Osteoblast (primary cell): Measurements from ENCODE around the gene ENDOG. TPM values are rescaled to one million over a fixed set of nuclear protein-coding genes. Genes with fewer than 3 reads are reported as not detected.
A peak's percentile ranks its signal among the peaks of the same experiment; 100 is the strongest.
"Not testable (repeated sequence)": the region's sequence is repeated elsewhere in the genome, so short reads cannot be mapped to it uniquely, and the experiment has no call there.

Source experiments
- DNase-seq: peaks from one replicate; pipeline ENCODE4 v3.0.0; 2011; ENCODE audit warnings: low spot score, mixed read lengths; ENCODE audit not compliant: insufficient read length; ENCODE audit errors: missing footprints
- H2AFZ ChIP-seq: 2 replicates; pipeline ENCODE4 v1.6.0; 2011; ENCODE audit warnings: mild to moderate bottlenecking, low read length
- H3K27ac ChIP-seq: 2 replicates; pipeline ENCODE4 v1.5.1; 2011; ENCODE audit warnings: mild to moderate bottlenecking, low read depth, low read length, moderate library complexity
- H3K27me3 ChIP-seq: 2 replicates; pipeline ENCODE4 v1.6.0; 2012; ENCODE audit warnings: mild to moderate bottlenecking, control low read depth, inconsistent platforms, low read length, moderate library complexity; ENCODE audit not compliant: insufficient read depth
- H3K36me3 ChIP-seq: 2 replicates; pipeline ENCODE4 v1.5.1; 2011; ENCODE audit warnings: mild to moderate bottlenecking, low read length, control low read depth, moderate library complexity; ENCODE audit not compliant: insufficient read depth
- H3K4me1 ChIP-seq: 2 replicates; pipeline ENCODE4 v1.5.1; 2011; ENCODE audit warnings: mild to moderate bottlenecking, low read length, control low read depth, moderate library complexity; ENCODE audit not compliant: insufficient read depth
- H3K4me2 ChIP-seq: 2 replicates; pipeline ENCODE4 v1.6.0; 2011; ENCODE audit warnings: mild to moderate bottlenecking, low read length; ENCODE audit not compliant: insufficient read depth
- H3K4me3 ChIP-seq: fragments of 200-600 bp; sonication (generic); 3 replicates; pipeline ENCODE4 v1.5.1; 2012; ENCODE audit warnings: mild to moderate bottlenecking, low read length, inconsistent platforms; ENCODE audit not compliant: insufficient read depth
- H3K79me2 ChIP-seq: 2 replicates; pipeline ENCODE4 v1.6.0; 2012; ENCODE audit warnings: mild to moderate bottlenecking, low read length, control low read depth, inconsistent platforms; ENCODE audit not compliant: insufficient read depth
- H3K9me3 ChIP-seq: 2 replicates; pipeline ENCODE4 v1.5.1; 2011; ENCODE audit warnings: low read depth, low read length, control low read depth
- H4K20me1 ChIP-seq: 2 replicates; pipeline ENCODE4 v1.6.0; 2012; ENCODE audit warnings: mild to moderate bottlenecking, low read length, control low read depth; ENCODE audit not compliant: insufficient read depth
- total RNA-seq: library from RNA; depleted of rRNA; stranded (reverse); fragments of >200 nt; gene quantifications from 2 replicates; pipeline ENCODE4 v1.2.3, GENCODE V29; 2012
- TF ChIP-seq, protein P1 (sequence below): IDR thresholded peaks from 2 replicates; pipeline ENCODE4 v1.5.1; 2011; ENCODE audit warnings: mild to moderate bottlenecking, low read depth, low read length, moderate library complexity; ENCODE audit errors: extremely low read depth

Gene ENDOG
- total RNA-seq, 1 donor, result 17.4 TPM

DNA sequence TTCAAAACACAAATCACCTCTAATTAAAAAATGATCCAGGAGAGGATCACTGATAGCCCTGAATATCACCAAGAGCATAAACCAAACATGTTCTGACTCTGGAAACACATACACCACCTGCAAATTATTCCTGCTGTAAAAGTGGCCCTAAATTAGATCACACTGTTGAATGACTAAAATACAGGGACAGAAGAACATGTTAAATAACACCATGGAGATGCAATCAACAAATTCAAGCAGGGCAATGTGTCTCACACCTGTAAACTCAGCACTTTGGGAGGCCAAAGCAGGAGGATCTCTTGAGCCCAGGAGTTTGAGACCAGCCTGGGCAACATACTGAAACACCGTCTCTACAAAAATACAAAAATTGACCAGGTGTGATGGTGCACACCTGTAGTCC lies 29.5 kb downstream of the ENDOG start:
- no peak for DNase-seq
- Histone ChIP-seq H3K4me3 (no peak overlapping the region), H3K4me1 (no peaks in the 10 kb centered on the region), H2AFZ (no peak overlapping the region), H3K27me3 (no peaks in the 10 kb centered on the region), H3K27ac (no peak overlapping the region), H3K4me2 (no peak overlapping the region), H4K20me1 (no peaks in the 10 kb centered on the region), H3K36me3 (no peaks in the 10 kb centered on the region), H3K79me2 (no peaks in the 10 kb centered on the region), H3K9me3 (peaks cover 3% of the 10 kb centered on the region)
- TF ChIP-seq, protein P1, sequence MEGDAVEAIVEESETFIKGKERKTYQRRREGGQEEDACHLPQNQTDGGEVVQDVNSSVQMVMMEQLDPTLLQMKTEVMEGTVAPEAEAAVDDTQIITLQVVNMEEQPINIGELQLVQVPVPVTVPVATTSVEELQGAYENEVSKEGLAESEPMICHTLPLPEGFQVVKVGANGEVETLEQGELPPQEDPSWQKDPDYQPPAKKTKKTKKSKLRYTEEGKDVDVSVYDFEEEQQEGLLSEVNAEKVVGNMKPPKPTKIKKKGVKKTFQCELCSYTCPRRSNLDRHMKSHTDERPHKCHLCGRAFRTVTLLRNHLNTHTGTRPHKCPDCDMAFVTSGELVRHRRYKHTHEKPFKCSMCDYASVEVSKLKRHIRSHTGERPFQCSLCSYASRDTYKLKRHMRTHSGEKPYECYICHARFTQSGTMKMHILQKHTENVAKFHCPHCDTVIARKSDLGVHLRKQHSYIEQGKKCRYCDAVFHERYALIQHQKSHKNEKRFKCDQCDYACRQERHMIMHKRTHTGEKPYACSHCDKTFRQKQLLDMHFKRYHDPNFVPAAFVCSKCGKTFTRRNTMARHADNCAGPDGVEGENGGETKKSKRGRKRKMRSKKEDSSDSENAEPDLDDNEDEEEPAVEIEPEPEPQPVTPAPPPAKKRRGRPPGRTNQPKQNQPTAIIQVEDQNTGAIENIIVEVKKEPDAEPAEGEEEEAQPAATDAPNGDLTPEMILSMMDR, result no peak

DNA sequence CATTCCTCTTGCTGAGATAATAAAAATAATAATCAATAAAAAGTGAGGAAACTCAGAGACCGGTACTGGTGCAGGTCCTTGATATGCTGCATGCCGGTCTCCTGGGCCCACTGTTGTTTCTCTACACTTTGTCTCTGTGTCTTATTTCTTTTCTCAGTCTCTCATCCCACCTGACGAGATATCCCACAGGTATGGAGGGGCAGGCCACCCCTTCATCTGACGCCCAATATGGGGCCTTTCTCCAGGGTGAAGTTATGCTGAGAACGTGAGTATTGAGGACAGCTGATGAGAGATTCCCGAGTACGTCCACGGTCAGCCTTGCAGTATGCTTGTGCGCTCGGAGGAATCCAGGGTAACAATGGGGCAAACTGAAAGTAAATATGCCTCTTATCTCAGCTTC lies 32.7 kb downstream of the ENDOG start:
- H3K27me3 ChIP-seq, H4K20me1 ChIP-seq, H2AFZ ChIP-seq, H3K79me2 ChIP-seq, H3K4me2 ChIP-seq, H3K36me3 ChIP-seq, H3K27ac ChIP-seq, H3K9me3 ChIP-seq, DNase-seq, H3K4me3 ChIP-seq, H3K4me1 ChIP-seq: not testable (repeated sequence)

DNA sequence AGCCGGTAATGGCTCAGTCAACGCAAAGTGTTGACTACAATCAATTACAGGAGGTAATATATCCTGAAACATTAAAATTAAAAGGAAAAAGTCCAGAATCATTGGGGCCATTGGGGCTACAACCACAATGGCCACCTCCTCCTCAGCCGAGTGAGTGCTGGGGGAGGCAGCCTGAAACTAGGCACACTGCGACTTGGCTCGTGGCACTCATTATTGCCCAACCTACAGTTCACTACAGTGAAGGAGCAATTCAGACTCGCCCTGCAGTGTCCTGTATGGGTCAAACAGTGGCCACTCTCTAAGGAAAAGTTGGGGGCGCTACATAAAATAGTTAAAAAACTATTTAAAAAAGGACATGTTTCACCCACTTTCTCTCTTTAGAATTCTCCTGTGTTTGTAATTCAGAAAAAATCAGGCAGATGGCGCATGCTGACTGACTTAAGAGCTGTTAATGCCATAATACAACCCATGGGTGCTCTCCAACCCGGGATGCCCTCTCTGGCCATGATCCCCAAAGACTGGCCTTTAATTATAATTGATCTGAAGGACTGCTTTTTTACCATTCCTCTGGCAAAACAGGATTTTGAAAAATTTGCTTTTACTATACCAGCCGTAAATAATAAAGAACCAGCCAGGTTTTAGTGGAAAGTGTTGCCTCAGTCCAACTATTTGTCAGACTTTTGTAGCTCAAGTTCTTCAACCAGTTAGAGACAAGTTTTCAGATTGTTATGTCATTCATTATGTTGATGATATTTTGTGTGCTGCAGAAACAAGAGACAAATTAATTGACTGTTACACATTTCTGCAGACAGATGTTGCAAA lies 33.7 kb downstream of the ENDOG start:
- H2AFZ ChIP-seq, H4K20me1 ChIP-seq, DNase-seq, H3K27me3 ChIP-seq, H3K36me3 ChIP-seq, H3K4me3 ChIP-seq, H3K9me3 ChIP-seq, H3K27ac ChIP-seq, H3K4me2 ChIP-seq, H3K79me2 ChIP-seq, H3K4me1 ChIP-seq: not testable (repeated sequence)
- TF ChIP-seq, protein P1, result peak; percentile 63

DNA sequence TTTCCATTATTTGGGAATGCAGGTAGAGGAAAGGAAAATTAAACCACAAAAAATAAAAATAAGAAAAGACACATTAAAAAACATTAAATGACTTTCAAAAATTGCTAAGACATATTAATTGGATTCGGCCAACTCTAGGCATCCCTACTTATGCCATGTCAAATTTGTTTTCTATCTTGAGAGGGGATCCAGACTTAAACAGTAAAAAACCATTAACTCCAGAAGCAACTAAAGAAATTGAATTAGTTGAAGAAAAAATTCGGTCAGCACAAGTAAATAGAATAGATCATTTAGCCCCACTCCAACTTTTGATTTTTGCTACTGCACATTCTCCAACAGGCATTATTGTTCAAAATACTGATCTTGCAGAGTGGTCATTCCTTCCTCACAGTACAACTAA lies 34.3 kb downstream of the ENDOG start:
- not testable (repeated sequence) for H2AFZ ChIP-seq, H3K9me3 ChIP-seq, H3K27me3 ChIP-seq, H3K27ac ChIP-seq, H4K20me1 ChIP-seq, H3K36me3 ChIP-seq, DNase-seq, H3K4me1 ChIP-seq, H3K4me2 ChIP-seq, H3K79me2 ChIP-seq, H3K4me3 ChIP-seq

DNA sequence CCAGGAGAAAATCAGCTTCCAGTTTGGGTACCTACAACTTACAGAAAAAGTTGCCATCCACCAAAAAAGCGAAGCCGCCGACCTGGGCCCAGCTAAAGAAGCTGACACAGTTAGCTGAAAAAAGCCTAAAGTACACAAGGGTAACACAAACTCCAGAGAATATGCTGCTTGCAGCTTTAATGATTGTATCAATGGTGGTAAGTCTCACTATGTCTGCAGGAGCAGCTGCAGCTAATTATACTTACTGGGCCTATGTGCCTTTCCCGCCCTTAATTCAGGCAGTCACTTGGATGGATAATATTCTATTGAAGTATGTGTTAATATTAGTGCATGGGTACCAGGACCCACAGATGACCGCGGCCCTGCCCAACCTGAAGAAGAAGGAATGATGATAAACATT lies 36.2 kb downstream of the ENDOG start:
- not testable (repeated sequence) for H2AFZ ChIP-seq, H3K4me2 ChIP-seq, H3K4me1 ChIP-seq, H4K20me1 ChIP-seq, H3K79me2 ChIP-seq, H3K27me3 ChIP-seq, H3K36me3 ChIP-seq, H3K27ac ChIP-seq, H3K4me3 ChIP-seq, H3K9me3 ChIP-seq, DNase-seq

DNA sequence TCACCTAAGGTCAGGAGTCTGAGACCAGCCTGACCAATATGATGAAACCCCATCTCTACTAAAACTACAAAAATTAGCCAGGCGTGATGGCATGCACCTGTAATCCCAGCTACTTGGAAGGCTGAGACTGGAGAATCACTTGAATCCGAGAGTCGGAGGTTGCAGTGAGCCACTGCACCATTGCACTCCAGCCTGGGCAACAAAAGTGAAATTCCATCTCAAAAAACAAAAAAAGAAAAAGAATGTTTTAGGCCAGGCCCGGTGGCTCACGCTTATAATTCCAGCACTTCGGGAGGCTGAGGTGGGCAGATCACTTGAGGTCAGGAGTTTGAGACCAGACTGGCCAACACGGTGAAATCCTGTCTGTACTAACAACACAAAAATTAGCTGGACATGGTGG lies 40.2 kb downstream of the ENDOG start:
- H3K9me3 ChIP-seq, H3K27me3 ChIP-seq, H4K20me1 ChIP-seq, H3K4me2 ChIP-seq, DNase-seq, H2AFZ ChIP-seq, H3K4me1 ChIP-seq, H3K79me2 ChIP-seq, H3K36me3 ChIP-seq, H3K4me3 ChIP-seq, H3K27ac ChIP-seq: not testable (repeated sequence)
